LoVo (cell line): ENCODE data around the gene UBE2D2.

Experiments used
- DNase-seq: peaks from one replicate; pipeline ENCODE4 v3.0.0-alpha.2; 2016; ENCODE audit warnings: low spot score

UBE2D2 gene

GRCh38 chr5:139648205-139649081 is 87.3 kb downstream of the UBE2D2 start, which contains the start of gene CXXC5:
Gene CXXC5, plus strand, starts transcription at chr5:139648349. Its CDS starts 32,175 bp downstream, at chr5:139680524.
- DNase-seq, result peak; percentile 74

DNA sequence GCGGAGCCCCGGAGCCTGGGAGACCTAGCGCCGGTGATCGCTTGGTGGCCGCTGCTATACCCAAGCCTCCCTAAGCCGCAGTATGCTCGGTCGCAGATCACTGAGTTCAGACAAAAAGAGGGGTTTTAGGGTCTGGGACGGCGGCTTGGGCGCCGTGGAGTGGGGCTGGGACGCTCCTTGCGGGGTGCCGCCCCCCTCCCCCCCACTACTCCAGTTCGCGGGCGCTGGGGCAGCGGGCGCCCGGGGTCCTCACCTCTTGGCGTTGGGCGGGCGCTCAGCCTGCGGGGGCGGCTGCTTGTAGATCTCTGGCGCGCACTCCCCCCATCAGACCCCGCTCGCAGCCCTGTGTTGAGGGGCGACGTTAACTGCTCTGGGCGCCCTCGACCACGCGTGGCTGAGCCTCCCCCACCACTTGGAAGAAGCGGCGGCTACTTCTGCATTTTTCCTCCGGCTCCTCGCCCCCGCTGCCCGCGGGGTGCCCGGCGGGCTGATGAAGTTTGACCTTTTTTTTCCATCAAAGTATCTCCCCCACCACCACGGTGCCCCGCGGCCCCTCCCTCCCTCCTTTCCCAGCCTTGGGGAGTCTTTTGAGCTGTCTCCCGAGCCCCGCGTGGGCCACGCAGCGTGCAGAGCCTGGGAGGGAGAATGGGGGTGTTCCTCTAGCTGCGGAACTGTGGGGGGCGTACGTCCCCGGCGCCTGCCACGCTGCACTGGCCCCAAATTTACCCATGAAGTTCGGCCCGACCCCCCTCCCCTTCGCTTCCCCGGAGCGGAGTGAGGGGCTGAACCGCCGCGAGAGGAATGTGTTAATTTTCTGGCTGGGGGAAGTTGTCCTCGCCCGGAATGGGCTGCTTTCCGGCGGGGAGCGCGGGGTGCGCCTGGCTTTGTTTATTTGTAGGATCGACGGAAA is 88.2 kb downstream of the UBE2D2 start:
- DNase-seq, result no peak

GRCh38 chr5:139650031-139650688 is 89.0 kb downstream of the UBE2D2 start:
- DNase-seq, result no peak

DNA sequence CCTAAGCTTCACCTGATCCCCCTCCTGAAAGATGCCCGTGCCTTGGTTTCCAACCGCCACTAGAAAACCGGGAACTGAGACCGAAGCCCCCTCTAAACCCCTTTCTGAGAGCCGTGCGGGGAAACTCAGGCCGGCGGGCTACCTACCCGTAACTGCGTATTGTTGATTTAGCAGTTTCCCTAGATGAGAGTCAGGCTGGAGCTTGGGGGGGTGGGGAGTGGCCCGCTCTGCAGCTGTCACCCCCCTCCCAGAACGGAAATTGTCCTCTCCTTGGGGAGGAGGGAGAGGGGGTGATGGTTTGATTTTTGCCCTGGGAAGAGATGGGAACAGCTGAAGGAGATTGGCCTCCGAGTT is 89.5 kb downstream of the UBE2D2 start:
- no peak for DNase-seq

DNA sequence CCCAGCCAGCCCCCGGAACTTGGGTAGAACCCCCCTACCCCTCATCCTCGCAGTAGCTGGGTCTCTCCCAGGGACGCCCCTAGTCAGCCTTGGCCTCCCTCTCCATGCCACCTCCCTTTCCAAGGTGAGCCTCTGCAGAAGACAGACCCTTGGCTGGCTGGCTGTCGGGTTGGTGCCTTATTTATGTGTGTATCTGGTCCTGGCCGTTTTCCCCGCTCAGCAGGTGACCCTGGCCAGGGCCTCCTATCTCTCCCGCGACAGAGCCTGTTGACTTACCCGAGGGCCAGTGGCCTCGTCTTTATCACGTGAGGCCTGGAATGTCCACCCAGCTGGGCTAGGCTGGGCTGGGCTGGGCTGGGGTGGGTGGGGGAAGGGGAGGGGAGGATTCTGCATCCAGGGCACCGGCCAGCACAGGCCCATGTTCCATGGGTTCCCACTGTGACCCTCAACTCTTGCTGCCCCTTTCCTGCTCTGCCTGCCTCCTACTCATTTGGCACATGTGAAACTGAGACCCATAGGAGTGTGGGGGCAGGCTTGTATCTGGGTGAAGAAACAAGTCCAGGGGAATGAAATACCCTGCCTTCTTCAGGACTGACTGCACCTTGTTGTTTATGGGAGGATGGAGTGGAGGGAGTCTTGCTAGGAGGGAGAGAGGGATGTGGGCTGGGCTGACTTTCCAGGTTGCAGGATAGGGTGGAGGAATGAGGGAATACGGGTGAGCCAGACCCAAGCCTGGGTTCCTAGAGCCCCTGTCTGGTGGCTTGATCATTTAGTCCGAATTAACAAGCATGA is 90.1 kb downstream of the UBE2D2 start:
- no peak for DNase-seq

DNA sequence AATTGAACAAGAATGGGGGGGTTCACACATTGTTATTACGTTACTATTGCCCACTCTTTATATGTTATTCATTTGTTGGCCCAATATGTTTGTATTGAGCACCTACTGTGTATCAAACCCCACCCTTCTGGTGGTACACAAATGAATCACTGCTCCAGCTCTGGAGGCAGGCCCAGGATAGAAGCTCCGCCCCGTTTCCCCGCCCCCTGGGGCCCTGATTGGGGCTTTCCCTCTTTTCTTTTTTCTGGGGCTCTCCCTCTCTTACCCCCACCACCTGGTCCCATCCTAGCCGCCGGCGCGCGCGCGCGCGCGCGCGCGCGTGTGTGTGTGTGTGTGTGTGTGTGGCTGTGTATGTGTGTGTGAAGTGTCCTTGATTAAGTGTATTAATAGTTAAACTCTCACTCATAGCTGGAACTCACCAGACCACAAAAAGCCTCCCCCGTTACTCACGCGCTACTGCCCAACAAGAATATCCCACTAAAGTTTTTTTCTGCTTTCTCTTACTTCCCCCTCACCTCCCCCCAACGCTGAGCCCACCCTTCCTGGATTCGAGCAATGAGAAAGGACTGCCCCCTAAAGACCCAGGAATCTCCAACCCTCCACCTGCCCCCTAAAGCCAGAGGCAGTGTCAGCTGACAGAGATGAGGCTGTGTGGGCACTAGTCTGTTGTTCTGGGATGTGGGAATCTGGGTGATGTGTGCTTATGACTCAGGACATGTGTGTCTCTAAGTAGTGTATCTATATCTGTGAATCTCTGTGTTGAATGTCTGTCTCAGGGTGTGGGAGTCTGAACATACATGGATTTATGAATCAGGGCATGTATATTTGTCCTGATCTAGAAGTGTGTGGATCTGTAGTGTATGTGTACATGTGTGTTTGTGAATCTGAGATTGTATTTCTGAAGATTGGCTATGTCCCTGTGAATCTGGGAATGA is 91.0 kb downstream of the UBE2D2 start:
- DNase-seq, result no peak

GRCh38 chr5:139652788-139653241 is 91.7 kb downstream of the UBE2D2 start:
- DNase-seq, result no peak

DNA sequence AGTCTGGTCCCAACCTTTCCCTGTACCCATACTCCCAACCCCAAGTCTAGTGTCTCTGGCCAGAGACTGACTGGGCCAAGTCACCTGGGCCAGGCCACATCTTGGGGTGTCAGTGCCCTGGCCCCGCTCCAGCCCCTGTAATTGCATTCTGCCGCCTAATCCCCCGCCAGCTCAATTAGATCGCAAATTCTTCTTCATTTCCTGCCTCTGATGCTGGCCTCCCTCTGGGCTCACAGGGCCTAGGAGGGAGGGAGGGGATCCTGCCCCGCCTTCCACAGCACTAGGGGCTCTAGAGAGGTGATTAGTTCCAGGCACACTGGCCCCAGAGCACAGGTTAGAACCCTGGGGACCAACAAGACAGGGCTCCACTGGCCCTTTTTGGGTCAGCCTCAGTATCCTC is 92.5 kb downstream of the UBE2D2 start:
- no peak for DNase-seq

DNA sequence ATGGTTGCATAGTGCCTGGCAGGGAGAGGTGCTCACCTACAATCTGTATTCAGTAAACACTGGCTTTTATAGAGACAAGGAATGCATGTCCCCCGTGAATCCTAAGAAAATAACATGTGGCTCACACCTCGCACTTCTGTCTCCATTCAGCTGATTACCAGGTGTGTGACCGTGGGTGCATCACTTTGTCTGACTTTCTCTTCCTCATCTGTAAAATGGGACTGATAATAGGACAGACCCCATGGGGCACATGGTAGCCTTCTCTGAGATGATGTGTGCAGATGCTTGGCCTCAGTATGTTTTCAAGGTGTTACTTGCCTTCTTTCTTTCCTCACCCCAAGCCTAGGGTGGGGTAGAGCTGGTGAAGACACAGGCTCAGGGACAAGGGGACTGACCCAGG is 93.3 kb downstream of the UBE2D2 start:
- no peak for DNase-seq

- DNase-seq, result no peak
Measured at GRCh38 chr5:139654871-139655491, 93.8 kb downstream of the UBE2D2 start.

- no peak for DNase-seq
Measured at GRCh38 chr5:139655727-139656271, 94.7 kb downstream of the UBE2D2 start.

DNA sequence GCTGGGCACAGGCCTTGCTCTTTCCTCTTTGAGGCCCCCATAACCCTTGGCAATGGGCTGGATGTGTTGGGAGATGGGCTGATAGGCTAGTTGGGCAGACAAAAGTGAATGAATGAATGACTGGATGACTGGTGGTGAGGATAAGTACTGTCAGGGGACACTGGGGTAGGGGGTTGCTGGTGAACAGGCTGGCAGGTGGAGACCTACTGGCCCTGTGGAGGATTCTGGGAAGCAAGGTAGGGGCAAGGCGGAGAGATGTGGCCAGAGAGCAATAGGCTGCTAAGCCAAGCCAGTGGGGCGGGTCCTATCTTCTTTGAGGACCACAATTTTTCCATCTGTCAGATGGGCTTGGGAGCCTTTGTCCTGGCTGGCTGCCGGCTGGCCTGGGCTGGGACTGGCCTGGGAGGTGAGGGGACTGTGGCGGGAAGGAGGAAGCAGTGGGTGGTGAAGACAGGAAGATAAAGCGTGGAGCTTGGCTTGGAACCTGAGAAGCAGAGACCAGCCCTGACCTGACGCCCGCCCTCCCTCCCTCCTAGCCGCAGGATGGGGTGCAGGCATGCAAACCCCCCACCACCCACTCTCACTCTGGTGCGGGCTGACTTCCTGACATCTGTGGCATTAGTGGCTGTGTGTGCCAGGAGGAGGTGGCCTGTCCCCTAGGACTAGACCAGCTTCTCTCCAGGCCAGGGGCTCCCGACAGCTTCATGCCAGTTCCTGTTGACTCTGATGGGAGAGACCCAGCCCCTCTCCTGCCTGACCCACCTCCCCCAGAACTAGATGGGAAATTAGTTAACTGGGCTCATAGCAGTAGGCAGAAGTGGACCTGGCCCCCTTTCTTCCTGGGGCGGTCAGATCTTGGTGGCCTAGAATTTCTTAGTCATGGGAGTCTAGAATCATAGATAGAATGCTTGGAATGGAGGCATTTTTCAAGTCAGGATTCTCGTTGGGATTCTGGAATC is 96.5 kb downstream of the UBE2D2 start:
- DNase-seq, result no peak

- DNase-seq, result no peak
Measured at GRCh38 chr5:139658501-139658927, 97.4 kb downstream of the UBE2D2 start.

GRCh38 chr5:139658928-139659667 is 98.0 kb downstream of the UBE2D2 start:
- DNase-seq, result no peak

- DNase-seq, result no peak
Measured at GRCh38 chr5:139659695-139660101, 98.6 kb downstream of the UBE2D2 start.

- no peak for DNase-seq
Measured at GRCh38 chr5:139660105-139660922, 99.2 kb downstream of the UBE2D2 start.
